Colonic mucosa (tissue), 4 donors: Measurements from ENCODE around the gene WDR20. TPM values are rescaled to one million over a fixed set of nuclear protein-coding genes. Genes with fewer than 3 reads are reported as not detected.
"Not testable (repeated sequence)": the region's sequence is repeated elsewhere in the genome, so short reads cannot be mapped to it uniquely, and the experiment has no call there.

Source experiments
- DNase-seq: peaks from one replicate; pipeline ENCODE4 v3.0.0-alpha.2; 2020
- H3K27ac ChIP-seq: fragments of 200-600 bp; one replicate; pipeline ENCODE4 v1.8.0; 2021
- H3K27me3 ChIP-seq: fragments of 200-600 bp; one replicate; pipeline ENCODE4 v1.8.0; 2021
- H3K36me3 ChIP-seq: fragments of 200-600 bp; one replicate; pipeline ENCODE4 v1.8.0; 2021
- H3K4me1 ChIP-seq: fragments of 200-600 bp; one replicate; pipeline ENCODE4 v1.8.0; 2021; ENCODE audit warnings: mild to moderate bottlenecking
- H3K4me3 ChIP-seq: fragments of 200-600 bp; one replicate; pipeline ENCODE4 v1.8.0; 2021
- H3K9ac ChIP-seq, 2 donors: one replicate each; pipeline ENCODE4 v1.7.0; 2013; ENCODE audit warnings: control low read depth in 2 of 2, low read depth in 2 of 2, low read length in 2 of 2
- H3K9me3 ChIP-seq: fragments of 200-600 bp; one replicate; pipeline ENCODE4 v1.8.0; 2021
- CTCF ChIP-seq: fragments of 200-600 bp; IDR thresholded peaks from one replicate; pipeline ENCODE4 v1.8.0; 2022; ENCODE audit warnings: antibody characterized with exemption, mild to moderate bottlenecking
- intact Hi-C: fragments of 100-400 bp; cut with DNase I; formaldehyde crosslinking; loops from one replicate; pipeline ENCODE4 v1.14.1; 2022
- total RNA-seq, 2 donors: library from RNA; stranded (reverse); fragmentation: NEBNext Ultra II Directional in 1 of 2; extraction: Animal tissue kit (Norgen Biotek cat#: 25700) in 1 of 2; gene quantifications; one replicate each; pipeline ENCODE4 v1.2.1, GENCODE V29; 2021
- donor health status: healthy.
- donor health status: DM: no; HTN: no; CAD: no.
- donor health status: DM: no; HTN: no; CAD: no.

Gene WDR20
- total RNA-seq, 2 donors from 2014 or later, result 30.0 to 31.2 TPM

DNA sequence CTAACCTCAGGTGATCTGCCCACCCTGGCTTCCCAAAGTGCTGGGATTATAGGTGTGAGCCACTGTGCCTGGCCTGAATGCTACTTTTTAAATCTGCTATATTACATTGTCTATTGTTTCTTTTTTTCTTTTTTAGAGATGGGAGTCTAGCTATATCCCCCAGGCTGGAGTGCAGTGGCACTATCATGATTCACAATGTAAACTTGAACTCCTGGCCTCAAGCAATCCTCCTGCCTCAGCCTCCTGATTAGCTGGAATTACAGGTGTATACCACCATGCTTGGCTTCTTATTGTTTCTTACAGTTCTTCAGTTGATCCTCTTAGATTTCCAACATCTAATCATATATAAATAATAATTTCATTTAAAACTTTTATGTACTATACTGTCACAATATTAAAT, 15.3 kb upstream of the WDR20 start:
- intact Hi-C loops, result no loop called here
- no peaks in the 10 kb centered on the region for H3K9me3 ChIP-seq
- H3K9ac ChIP-seq, result no peak overlapping the region
- DNase-seq, result no peak
- H3K36me3 ChIP-seq, result no peaks in the 10 kb centered on the region
- no peaks in the 10 kb centered on the region for H3K27me3 ChIP-seq
- no peak overlapping the region for H3K4me3 ChIP-seq
- no peak for TF ChIP-seq CTCF
- H3K27ac ChIP-seq, result no peak overlapping the region
- no peaks in the 10 kb centered on the region for H3K4me1 ChIP-seq

DNA sequence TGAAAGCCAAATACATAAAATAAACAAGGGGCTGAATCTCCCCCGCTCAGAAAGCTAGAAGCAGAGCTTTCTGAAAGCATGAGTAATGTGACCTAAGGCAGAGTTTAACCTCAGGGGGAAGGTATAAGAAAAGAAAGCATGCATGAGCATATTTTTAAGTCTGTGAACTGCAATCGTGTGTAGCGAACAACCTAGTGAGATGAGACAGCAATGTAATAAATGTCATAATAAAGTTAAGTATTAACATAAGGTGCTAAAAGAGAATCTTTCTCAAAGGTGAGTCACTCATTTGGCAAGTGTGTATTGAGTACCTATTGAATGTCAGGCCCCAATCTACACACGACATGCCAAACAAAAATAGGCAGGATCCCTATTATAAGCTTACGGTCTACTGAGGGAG, 14.2 kb upstream of the WDR20 start:
- TF ChIP-seq CTCF, result no peak
- Histone ChIP-seq H3K27ac (no peak overlapping the region), H3K4me1 (no peaks in the 10 kb centered on the region), H3K9ac (no peak overlapping the region), H3K36me3 (no peaks in the 10 kb centered on the region), H3K9me3 (no peaks in the 10 kb centered on the region), H3K4me3 (no peak overlapping the region), H3K27me3 (no peaks in the 10 kb centered on the region)
- DNase-seq, result no peak
- intact Hi-C loops, result no loop called here

DNA sequence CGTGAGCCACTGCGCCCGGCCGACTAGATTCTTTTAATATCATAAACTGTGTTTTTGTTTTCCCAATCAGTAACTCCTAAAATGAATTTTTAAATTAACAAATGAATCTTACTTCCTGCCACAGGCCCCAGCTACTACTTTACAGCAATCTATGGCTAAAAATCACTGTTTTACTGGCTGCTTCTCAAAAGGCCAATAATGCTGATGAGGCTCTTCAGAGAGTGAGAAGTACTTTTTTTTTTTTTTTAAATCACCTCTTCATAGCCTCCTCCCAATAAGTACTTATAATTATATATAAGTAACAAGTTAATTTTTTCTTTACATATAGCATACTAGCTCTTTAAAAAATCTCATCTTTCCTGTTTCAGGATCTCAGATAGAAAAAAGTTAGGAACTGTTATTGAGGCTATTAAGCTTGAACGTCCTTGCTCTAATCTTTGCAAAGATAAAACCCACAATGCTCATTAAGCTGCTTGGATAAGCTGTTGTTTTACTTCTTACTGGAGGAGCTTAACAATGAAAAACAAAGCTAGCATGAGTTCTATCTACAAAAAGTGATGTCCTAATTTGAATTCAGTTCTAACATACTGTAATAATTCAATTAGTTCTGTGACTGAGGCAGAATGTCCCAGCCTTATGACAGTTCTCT, 12.8 kb upstream of the WDR20 start:
- H3K9me3 ChIP-seq, result no peaks in the 10 kb centered on the region
- no peak overlapping the region for H3K9ac ChIP-seq
- intact Hi-C loops, result no loop called here
- no peaks in the 10 kb centered on the region for H3K4me1 ChIP-seq
- no peak overlapping the region for H3K4me3 ChIP-seq
- no peaks in the 10 kb centered on the region for H3K36me3 ChIP-seq
- no peak for DNase-seq
- no peak for TF ChIP-seq CTCF
- no peaks in the 10 kb centered on the region for H3K27me3 ChIP-seq
- no peak overlapping the region for H3K27ac ChIP-seq

DNA sequence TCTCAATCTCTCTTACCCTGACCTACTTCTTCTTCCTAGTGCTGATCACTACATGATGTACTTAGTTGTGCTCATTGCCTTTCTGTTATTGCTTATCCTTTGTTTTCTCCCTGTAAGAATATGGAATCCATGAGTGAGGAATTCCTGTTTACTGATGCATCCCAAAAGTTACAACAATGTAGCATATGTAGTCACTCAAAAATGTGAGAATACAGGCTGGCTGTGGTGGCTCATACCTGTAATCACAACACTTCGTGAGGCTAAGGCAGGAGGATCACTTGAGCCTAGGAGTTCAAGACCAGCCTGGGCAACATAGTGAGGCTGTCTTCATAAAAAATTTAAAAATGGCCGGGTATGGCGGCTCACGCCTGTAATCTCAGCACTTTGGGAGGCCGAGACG, 8.0 kb upstream of the WDR20 start:
- H3K36me3 ChIP-seq, result no peaks in the 10 kb centered on the region
- no peak for TF ChIP-seq CTCF
- no peak for DNase-seq
- H3K4me1 ChIP-seq, result no peaks in the 10 kb centered on the region
- H3K4me3 ChIP-seq, result no peak overlapping the region
- no peak overlapping the region for H3K9ac ChIP-seq
- no peaks in the 10 kb centered on the region for H3K27me3 ChIP-seq
- intact Hi-C loops, result no loop called here
- no peak overlapping the region for H3K27ac ChIP-seq
- no peaks in the 10 kb centered on the region for H3K9me3 ChIP-seq

GRCh38 chr14:102134021-102134420, 5.7 kb upstream of the WDR20 start:
- H3K9me3 ChIP-seq, H3K4me3 ChIP-seq, H3K27ac ChIP-seq, H3K36me3 ChIP-seq, intact Hi-C loops, H3K27me3 ChIP-seq, H3K4me1 ChIP-seq, H3K9ac ChIP-seq, DNase-seq: not testable (repeated sequence)

GRCh38 chr14:102134719-102135118, 5.0 kb upstream of the WDR20 start:
- DNase-seq, H3K27me3 ChIP-seq, intact Hi-C loops, H3K9me3 ChIP-seq, H3K36me3 ChIP-seq, H3K4me1 ChIP-seq, H3K27ac ChIP-seq, H3K4me3 ChIP-seq, H3K9ac ChIP-seq: not testable (repeated sequence)

GRCh38 chr14:102135456-102135855, 4.2 kb upstream of the WDR20 start:
- H3K36me3 ChIP-seq, H3K4me1 ChIP-seq, intact Hi-C loops, H3K27me3 ChIP-seq, H3K9me3 ChIP-seq, H3K9ac ChIP-seq, H3K27ac ChIP-seq, DNase-seq, H3K4me3 ChIP-seq: not testable (repeated sequence)
